HepG2 (cell line): ENCODE measurements around the gene ANTKMT. TPM values are rescaled to one million over a fixed set of nuclear protein-coding genes. Genes with fewer than 3 reads are reported as not detected.
A peak's percentile ranks its signal among the peaks of the same experiment; 100 is the strongest.

Experiments
- ADNP ChIP-seq: sonication (generic); formaldehyde crosslinking; IDR thresholded peaks from 2 replicates; pipeline ENCODE4 v1.4.0; 2020; ENCODE audit warnings: missing genetic modification reagents
- ATF7-NPFF ChIP-seq: sonication (generic); formaldehyde crosslinking; IDR thresholded peaks from 2 replicates; pipeline ENCODE4 v1.8.1; 2023; ENCODE audit warnings: mild to moderate bottlenecking, low read depth, missing genetic modification reagents, moderate library complexity
- CBX2 ChIP-seq, 2 experiments: fragments of 200-600 bp in 1 of 2; sonication (generic); formaldehyde crosslinking in 1 of 2; IDR thresholded peaks; 2 replicates each; pipeline versions ENCODE4 v1.7.0 to v1.8.1; 2018 to 2022; ENCODE audit warnings: low read depth in 2 of 2, low read length in 1 of 2, mild to moderate bottlenecking in 1 of 2, missing genetic modification reagents in 1 of 2
- GMEB1 ChIP-seq: sonication (generic); formaldehyde crosslinking; IDR thresholded peaks from 2 replicates; pipeline ENCODE4 v1.5.1; 2020; ENCODE audit warnings: missing genetic modification reagents, mild to moderate bottlenecking, borderline replicate concordance
- HNRNPUL1 ChIP-seq: fragments of 200-400 bp; formaldehyde crosslinking; IDR thresholded peaks from 2 replicates; pipeline ENCODE4 v1.6.1; 2017; ENCODE audit warnings: low read depth, mild to moderate bottlenecking, low read length, moderate library complexity
- MLX ChIP-seq: IDR thresholded peaks from 2 replicates; pipeline ENCODE4 v1.6.1; 2016
- NCOA1 ChIP-seq: sonication (generic); formaldehyde crosslinking; IDR thresholded peaks from 2 replicates; pipeline ENCODE4 v1.9.0; 2021; ENCODE audit warnings: missing genetic modification reagents
- NFE2 ChIP-seq: sonication (generic); formaldehyde crosslinking; IDR thresholded peaks from 2 replicates; pipeline ENCODE4 v1.4.0; 2020; ENCODE audit warnings: missing genetic modification reagents
- NFRKB ChIP-seq: fragments of 450-650 bp; IDR thresholded peaks from 2 replicates; pipeline ENCODE4 v1.6.1; 2017
- NR2F1 ChIP-seq, 2 experiments: fragments of 450-650 bp in 1 of 2; formaldehyde crosslinking in 1 of 2; IDR thresholded peaks; 2 replicates each; pipeline versions ENCODE4 v1.5.0 to v1.6.1; 2016 to 2020; ENCODE audit warnings: mild to moderate bottlenecking in 1 of 2, missing compliant biosample characterization in 1 of 2, missing genetic modification reagents in 1 of 2, moderate library complexity in 1 of 2
- PRPF4 ChIP-seq: fragments of 200-400 bp; formaldehyde crosslinking; IDR thresholded peaks from 2 replicates; pipeline ENCODE4 v1.6.1; 2016; ENCODE audit warnings: low read length, low read depth; ENCODE audit not compliant: poor library complexity, severe bottlenecking
- RAD51 ChIP-seq: fragments of 450-650 bp; IDR thresholded peaks from 2 replicates; pipeline ENCODE4 v1.6.1; 2016; ENCODE audit warnings: borderline replicate concordance
- SP140L ChIP-seq: sonication (generic); formaldehyde crosslinking; IDR thresholded peaks from 2 replicates; pipeline ENCODE4 v1.4.0; 2020; ENCODE audit warnings: missing genetic modification reagents, borderline replicate concordance
- TCF12 ChIP-seq, 2 experiments: fragments of 450-650 bp in 1 of 2; sonication (generic) in 1 of 2; formaldehyde crosslinking in 1 of 2; IDR thresholded peaks; 2 replicates each; pipeline versions ENCODE4 v1.6.1 to v1.8.0; 2017 to 2022; ENCODE audit warnings: antibody characterized with exemption in 1 of 2, mild to moderate bottlenecking in 1 of 2, missing genetic modification reagents in 1 of 2, moderate library complexity in 1 of 2
- TSC22D2 ChIP-seq: sonication (generic); formaldehyde crosslinking; IDR thresholded peaks from 2 replicates; pipeline ENCODE4 v1.5.1; 2020; ENCODE audit warnings: missing genetic modification reagents, mild to moderate bottlenecking, borderline replicate concordance
- ZBTB34 ChIP-seq: sonication (generic); formaldehyde crosslinking; IDR thresholded peaks from 2 replicates; pipeline ENCODE4 v1.8.0; 2022; ENCODE audit warnings: mild to moderate bottlenecking, missing genetic modification reagents
- ZBTB37 ChIP-seq: sonication (generic); formaldehyde crosslinking; IDR thresholded peaks from 2 replicates; pipeline ENCODE4 v1.4.0; 2020; ENCODE audit warnings: mild to moderate bottlenecking, missing genetic modification reagents
- ZNF414 ChIP-seq: sonication (generic); formaldehyde crosslinking; IDR thresholded peaks from 2 replicates; pipeline ENCODE4 v1.5.0; 2020; ENCODE audit warnings: missing genetic modification reagents
- ZNF589 ChIP-seq: sonication (generic); formaldehyde crosslinking; conservative IDR thresholded peaks from 2 replicates; pipeline ENCODE4 v1.8.0; 2022; ENCODE audit warnings: mild to moderate bottlenecking, moderate library complexity, missing genetic modification reagents
- ZNF790 ChIP-seq: sonication (generic); formaldehyde crosslinking; IDR thresholded peaks from 2 replicates; pipeline ENCODE4 v1.8.0; 2022; ENCODE audit warnings: missing genetic modification reagents, mild to moderate bottlenecking, borderline replicate concordance
- ZSCAN12 ChIP-seq: sonication (generic); formaldehyde crosslinking; IDR thresholded peaks from 2 replicates; pipeline ENCODE4 v1.9.0; 2021; ENCODE audit warnings: mild to moderate bottlenecking, missing genetic modification reagents
- ZSCAN21 ChIP-seq: sonication (generic); formaldehyde crosslinking; IDR thresholded peaks from 2 replicates; pipeline ENCODE4 v1.8.0; 2022; ENCODE audit warnings: mild to moderate bottlenecking, missing genetic modification reagents, moderate library complexity, borderline replicate concordance
- ZSCAN29 ChIP-seq: sonication (generic); formaldehyde crosslinking; conservative IDR thresholded peaks from 2 replicates; pipeline ENCODE4 v1.4.0; 2020; ENCODE audit warnings: mild to moderate bottlenecking, missing genetic modification reagents
- polyA plus RNA-seq, 8 experiments: library from polyadenylated mRNA; depleted of rRNA in 3 of 8; stranded (reverse) in 7 of 8; unstranded in 1 of 8; fragments of >200 nt; fragmentation: Illumina TruSeq in 4 of 8; extraction: Trizol in 4 of 8; gene quantifications; 2 replicates each; pipeline versions ENCODE4 v1.2.1 to v1.2.3, GENCODE V29; 2011 to 2016; ENCODE audit warnings: low read depth in 4 of 8, missing spikeins in 1 of 8, mixed read lengths in 1 of 8; ENCODE audit not compliant: insufficient read depth in 1 of 8
- total RNA-seq, 5 experiments: library from RNA; depleted of rRNA; stranded (reverse); fragments of >200 nt; fragmentation: Illumina TruSeq; extraction: Trizol; gene quantifications; 2 replicates each; pipeline ENCODE4 v1.2.3, GENCODE V29; 2016; ENCODE audit warnings: low read depth in 1 of 5

Gene ANTKMT
- total and polyA plus RNA-seq, 2 of the 13 experiments (the other 11 are each of a cell fraction or from before 2014, with no cell fraction given) = 7.5 to 47.8 TPM

- TF ChIP-seq ZBTB34 (CRISPR knock-in tag) (no peak), TSC22D2 (CRISPR knock-in tag) (no peak), CBX2 (IDR thresholded peaks at IDR 0.05; ENCODE audit: low read depth, low read length) (no peak), CBX2 (CRISPR knock-in tag; IDR thresholded peaks at IDR 0.05; ENCODE audit: low read depth) (no peak), NCOA1 (CRISPR knock-in tag) (no peak), TCF12 (IDR thresholded peaks at IDR 0.05) (no peak), TCF12 (CRISPR knock-in tag; IDR thresholded peaks at IDR 0.05) (no peak), ZNF589 (CRISPR knock-in tag) (no peak), GMEB1 (0 out of 2 replicates have a peak, but pooled peaks have one; percentile 43), MLX (CRISPR knock-in tag) (no peak), PRPF4 (no peak), ZNF414 (0 out of 2 replicates have a peak, but pooled peaks have one; percentile 8), ATF7-NPFF (CRISPR knock-in tag) (no peak; the same call in 1 of the 2 replicates), ZNF790 (peak; percentile 50), ZSCAN21 (CRISPR knock-in tag) (peak; percentile 56; the same call in 1 of the 2 replicates), RAD51 (no peak), ZSCAN12 (no peak), ZSCAN29 (CRISPR knock-in tag) (no peak), ZBTB37 (no peak), SP140L (CRISPR knock-in tag) (no peak), ADNP (CRISPR knock-in tag) (no peak), NFE2 (CRISPR knock-in tag) (no peak), NFRKB (no peak), NR2F1 (CRISPR knock-in tag; IDR thresholded peaks at IDR 0.05) (no peak), HNRNPUL1 (no peak)
Measured at GRCh38 chr16:679814-680624, 40.9 kb upstream of the ANTKMT start, which contains the start of gene STUB1 (continued).
